Measurements from ENCODE around the gene RAI1.

Gene RAI1

GRCh38 chr17:17691468-17692263 lies 10.4 kb downstream of the RAI1 start:
- Histone ChIP-seq H3K27ac (peak overlapping the region; percentile 100), H3K9ac (no peak overlapping the region), H3K4me1 (peaks cover 77% of the 10 kb centered on the region)

GRCh38 chr17:17692353-17693252 lies 11.3 kb downstream of the RAI1 start:
- TF ChIP-seq CTCF (IDR thresholded peaks at IDR 0.05) = peak; percentile 53
- H3K4me2 ChIP-seq (ENCODE audit: low read length) = peak overlapping the region; percentile 68
- H3K79me2 ChIP-seq = peaks cover 59% of the 10 kb centered on the region
- peak overlapping the region; percentile 34 for H3K4me3 ChIP-seq (ENCODE audit: low read depth, low read length)
- no peaks in the 10 kb centered on the region for H3K9me3 ChIP-seq (ENCODE audit: control insufficient read depth, low read length)
- H3K27me3 ChIP-seq (ENCODE audit: control insufficient read depth, insufficient read depth, low read length) = no peaks in the 10 kb centered on the region
- no peaks in the 10 kb centered on the region for H3K36me3 ChIP-seq (ENCODE audit: control insufficient read depth, insufficient read depth, low read length)
- H3K27ac ChIP-seq = peak overlapping the region; percentile 100
- H3K4me1 ChIP-seq = peaks cover 77% of the 10 kb centered on the region
- no peak overlapping the region for H2AFZ ChIP-seq
- H3K9ac ChIP-seq = no peak overlapping the region

More at GRCh38 chr17:17691468-17692263, 10.4 kb downstream of the RAI1 start:
- no peak for TF ChIP-seq CTCF (IDR thresholded peaks at IDR 0.05)
- Histone ChIP-seq H3K4me2 (ENCODE audit: low read length) (peak overlapping the region; percentile 6), H3K79me2 (peaks cover 50% of the 10 kb centered on the region), H3K4me3 (ENCODE audit: low read depth, low read length) (no peak overlapping the region), H3K9me3 (ENCODE audit: control insufficient read depth, low read length) (no peaks in the 10 kb centered on the region), H3K36me3 (ENCODE audit: control insufficient read depth, insufficient read depth, low read length) (no peaks in the 10 kb centered on the region), H2AFZ (no peak overlapping the region), H3K27me3 (ENCODE audit: control insufficient read depth, insufficient read depth, low read length) (no peaks in the 10 kb centered on the region)

- Histone ChIP-seq H3K79me2 (peaks cover 65% of the 10 kb centered on the region), H3K4me2 (ENCODE audit: low read length) (peak overlapping the region; percentile 68), H3K36me3 (ENCODE audit: control insufficient read depth, insufficient read depth, low read length) (no peaks in the 10 kb centered on the region), H3K9ac (peak overlapping the region; percentile 56), H2AFZ (peak overlapping the region; percentile 79), H3K4me1 (peaks cover 82% of the 10 kb centered on the region), H3K9me3 (ENCODE audit: control insufficient read depth, low read length) (no peaks in the 10 kb centered on the region), H3K27ac (peak overlapping the region; percentile 100), H3K4me3 (ENCODE audit: low read depth, low read length) (peak overlapping the region; percentile 34), H3K27me3 (ENCODE audit: control insufficient read depth, insufficient read depth, low read length) (no peaks in the 10 kb centered on the region)
- TF ChIP-seq CTCF (IDR thresholded peaks at IDR 0.05) = no peak
Observed at GRCh38 chr17:17693253-17694168, 12.3 kb downstream of the RAI1 start.

- Histone ChIP-seq H3K4me1 (peaks cover 84% of the 10 kb centered on the region), H3K27ac (peak overlapping the region; percentile 100), H3K4me3 (ENCODE audit: low read depth, low read length) (peak overlapping the region; percentile 69), H2AFZ (peak overlapping the region; percentile 79), H3K9ac (peak overlapping the region; percentile 68), H3K4me2 (ENCODE audit: low read length) (peak overlapping the region; percentile 91), H3K27me3 (ENCODE audit: control insufficient read depth, insufficient read depth, low read length) (no peaks in the 10 kb centered on the region), H3K36me3 (ENCODE audit: control insufficient read depth, insufficient read depth, low read length) (no peaks in the 10 kb centered on the region), H3K79me2 (peaks cover 67% of the 10 kb centered on the region), H3K9me3 (ENCODE audit: control insufficient read depth, low read length) (no peaks in the 10 kb centered on the region)
- TF ChIP-seq CTCF (IDR thresholded peaks at IDR 0.05) = no peak
Observed at GRCh38 chr17:17694169-17695081, 13.2 kb downstream of the RAI1 start.
